IPS DF 19.7 (cell line): ENCODE results near the gene ZBTB20.

Source experiments
- DNase-seq: peaks from one replicate; pipeline ENCODE4 v3.0.0-alpha.2; 2013; ENCODE audit warnings: low read depth, low spot score

The ZBTB20 gene

GRCh38 chr3:114375608-114376421, 771.3 kb downstream of the ZBTB20 start:
- DNase-seq = no peak

GRCh38 chr3:114374433-114374990, 772.6 kb downstream of the ZBTB20 start:
- no peak for DNase-seq

- DNase-seq = peak; percentile 25
These were observed 776.4 kb downstream of the ZBTB20 start for GRCh38 chr3:114370537-114371174.

- DNase-seq = no peak
These were observed 781.2 kb downstream of the ZBTB20 start for GRCh38 chr3:114365909-114366308.

GRCh38 chr3:114364806-114365654, 782.1 kb downstream of the ZBTB20 start:
- no peak for DNase-seq

GRCh38 chr3:114363554-114364202, 783.4 kb downstream of the ZBTB20 start:
- no peak for DNase-seq

- DNase-seq = no peak
These were observed 784.3 kb downstream of the ZBTB20 start for GRCh38 chr3:114362815-114363214.

- DNase-seq = no peak
These were observed 785.7 kb downstream of the ZBTB20 start for GRCh38 chr3:114361391-114361790.

- no peak for DNase-seq
These were observed 790.6 kb downstream of the ZBTB20 start for GRCh38 chr3:114356525-114356924.

- DNase-seq = peak; percentile 48
These were observed 791.0 kb downstream of the ZBTB20 start for GRCh38 chr3:114356066-114356465.

- DNase-seq = no peak
These were observed 791.4 kb downstream of the ZBTB20 start for GRCh38 chr3:114355653-114356052.

GRCh38 chr3:114351822-114352145, 795.3 kb downstream of the ZBTB20 start:
- no peak for DNase-seq

- no peak for DNase-seq
These were observed 795.8 kb downstream of the ZBTB20 start for GRCh38 chr3:114351123-114351821.

- no peak for DNase-seq
These were observed 796.4 kb downstream of the ZBTB20 start for GRCh38 chr3:114350690-114351089.

GRCh38 chr3:114350271-114350670, 796.8 kb downstream of the ZBTB20 start:
- no peak for DNase-seq

- DNase-seq = no peak
These were observed 802.6 kb downstream of the ZBTB20 start for GRCh38 chr3:114344492-114344891.

- no peak for DNase-seq
These were observed 808.3 kb downstream of the ZBTB20 start for GRCh38 chr3:114338651-114339357.

GRCh38 chr3:114336857-114337256, 810.2 kb downstream of the ZBTB20 start:
- no peak for DNase-seq

- DNase-seq = no peak
These were observed 810.9 kb downstream of the ZBTB20 start for GRCh38 chr3:114336122-114336697.

- no peak for DNase-seq
These were observed 813.2 kb downstream of the ZBTB20 start for GRCh38 chr3:114333923-114334240.
